NCI-H146 treated with DMSO at 0.1 percent for 48 hours (cell line): ENCODE results near the gene RBP3.
A peak's percentile ranks its signal among the peaks of the same experiment; 100 is the strongest.
"Not testable (repeated sequence)": the region's sequence is repeated elsewhere in the genome, so short reads cannot be mapped to it uniquely, and the experiment has no call there.

Experiments used
- DNase-seq: peaks from one replicate; lab custom pipeline; 2025; ENCODE audit not compliant: unreplicated experiment; lab: John Stamatoyannopoulos, UW

Gene RBP3

GRCh38 chr10:47371629-47372485 lies 23.7 kb downstream of the RBP3 start:
- DNase-seq = no peak

GRCh38 chr10:47372726-47373125 lies 24.6 kb downstream of the RBP3 start:
- DNase-seq = no peak

- DNase-seq = no peak
These were observed 26.7 kb downstream of the RBP3 start for GRCh38 chr10:47374611-47375536.

- DNase-seq = peak; percentile 46
These were observed 28.5 kb downstream of the RBP3 start for GRCh38 chr10:47376522-47377220.

- no peak for DNase-seq
These were observed 30.0 kb downstream of the RBP3 start for GRCh38 chr10:47378183-47378510.

GRCh38 chr10:47378606-47379444 lies 30.7 kb downstream of the RBP3 start:
- no peak for DNase-seq

GRCh38 chr10:47379445-47379785 lies 31.3 kb downstream of the RBP3 start:
- no peak for DNase-seq

- no peak for DNase-seq
These were observed 31.7 kb downstream of the RBP3 start for GRCh38 chr10:47379901-47380300.

- DNase-seq = no peak
These were observed 32.4 kb downstream of the RBP3 start for GRCh38 chr10:47380341-47381102.

GRCh38 chr10:47381103-47381395 lies 32.9 kb downstream of the RBP3 start:
- no peak for DNase-seq

GRCh38 chr10:47381427-47382379 lies 33.5 kb downstream of the RBP3 start:
- no peak for DNase-seq

- DNase-seq = peak; percentile 85
These were observed 35.3 kb downstream of the RBP3 start for GRCh38 chr10:47383261-47384147.

GRCh38 chr10:47384148-47384921 lies 36.2 kb downstream of the RBP3 start, which contains the start of gene ZNF488:
TSS of gene ZNF488 (minus strand) at chr10:47384293. CDS start at chr10:47368829, 15,464 bp downstream.
- DNase-seq = peak; percentile 81

- not testable (repeated sequence) for DNase-seq
These were observed 37.9 kb downstream of the RBP3 start for GRCh38 chr10:47386104-47386503.

- no peak for DNase-seq
These were observed 40.7 kb downstream of the RBP3 start for GRCh38 chr10:47388879-47389278.

GRCh38 chr10:47389619-47390018 lies 41.5 kb downstream of the RBP3 start:
- no peak for DNase-seq

- DNase-seq = no peak
These were observed 48.2 kb downstream of the RBP3 start for GRCh38 chr10:47396311-47396717.
